ENCODE results near the gene KRTAP12-4.

Gene KRTAP12-4

GRCh38 chr21:44606495-44606894 lies 48.0 kb downstream of the KRTAP12-4 start:
- Histone ChIP-seq H3K27ac (no peak overlapping the region), H3K4me3 (no peak overlapping the region)
- DNase-seq (ENCODE audit: low spot score): no peak
- no peak for TF ChIP-seq CTCF (IDR thresholded peaks at IDR 0.05)
